Measurements from ENCODE around the gene NHS. TPM values are rescaled to one million over a fixed set of nuclear protein-coding genes. Genes with fewer than 3 reads are reported as not detected.

Gene NHS
- total and polyA plus RNA-seq, 2 of the 13 experiments (the other 11 are each of a cell fraction or from before 2014, with no cell fraction given), result 0.02 TPM; not detected in 1

DNA sequence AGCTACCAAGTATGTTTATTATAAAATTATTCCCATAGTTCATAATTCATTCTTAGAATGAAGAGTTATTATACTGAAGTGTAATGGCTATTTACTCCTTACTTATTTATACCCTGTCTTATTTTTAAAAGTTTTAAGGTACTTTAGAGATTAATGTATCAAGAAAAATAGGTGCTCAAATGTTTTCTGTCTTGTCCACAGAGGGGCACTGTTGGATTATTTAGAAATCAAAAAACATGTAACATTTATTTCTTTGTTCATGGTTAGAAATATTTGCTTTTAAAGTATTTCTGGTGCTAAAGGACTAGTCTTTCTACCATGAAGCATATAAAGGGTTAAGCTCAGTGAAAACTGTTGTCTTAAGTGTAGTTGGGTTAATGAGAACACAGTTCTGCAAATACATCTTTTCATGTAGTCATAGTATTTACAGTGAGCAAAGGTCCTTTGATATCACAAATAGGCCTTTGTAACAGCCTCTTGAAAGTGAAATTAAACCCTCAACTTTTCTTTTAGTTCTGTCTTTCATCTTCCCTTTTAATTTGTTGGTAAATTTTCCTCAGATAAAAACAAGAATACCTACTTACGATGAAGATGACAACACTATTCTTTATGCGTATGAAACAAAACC lies 370.0 kb downstream of the NHS start (continued):
- TF ChIP-seq, protein P1, sequence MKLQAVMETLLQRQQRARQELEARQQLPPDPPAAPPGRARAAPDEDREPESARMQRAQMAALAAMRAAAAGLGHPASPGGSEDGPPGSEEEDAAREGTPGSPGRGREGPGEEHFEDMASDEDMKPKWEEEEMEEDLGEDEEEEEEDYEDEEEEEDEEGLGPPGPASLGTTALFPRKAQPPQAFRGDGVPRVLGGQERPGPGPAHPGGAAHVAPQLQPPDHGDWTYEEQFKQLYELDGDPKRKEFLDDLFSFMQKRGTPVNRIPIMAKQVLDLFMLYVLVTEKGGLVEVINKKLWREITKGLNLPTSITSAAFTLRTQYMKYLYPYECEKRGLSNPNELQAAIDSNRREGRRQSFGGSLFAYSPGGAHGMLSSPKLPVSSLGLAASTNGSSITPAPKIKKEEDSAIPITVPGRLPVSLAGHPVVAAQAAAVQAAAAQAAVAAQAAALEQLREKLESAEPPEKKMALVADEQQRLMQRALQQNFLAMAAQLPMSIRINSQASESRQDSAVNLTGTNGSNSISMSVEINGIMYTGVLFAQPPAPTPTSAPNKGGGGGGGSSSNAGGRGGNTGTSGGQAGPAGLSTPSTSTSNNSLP (IDR thresholded peaks at IDR 0.05; ENCODE audit: low read depth, low read length), result peak; percentile 67
- peak; percentile 80 for TF ChIP-seq GATAD2A (CRISPR knock-in tag; IDR thresholded peaks at IDR 0.05)
- no peak for TF ChIP-seq HOXA7 (CRISPR knock-in tag; IDR thresholded peaks at IDR 0.05)
- no peak for TF ChIP-seq ZNF678 (CRISPR knock-in tag; IDR thresholded peaks at IDR 0.05)
- TF ChIP-seq BORCS8-MEF2B (CRISPR knock-in tag; IDR thresholded peaks at IDR 0.05), result no peak
- TF ChIP-seq SPEN (CRISPR knock-in tag; IDR thresholded peaks at IDR 0.05; ENCODE audit: low read depth), result no peak
- no peak for TF ChIP-seq DNMT1 (CRISPR knock-in tag; IDR thresholded peaks at IDR 0.05)
- no peak for TF ChIP-seq GRHL1 (CRISPR knock-in tag; conservative IDR thresholded peaks at IDR 0.05)
- no peak for TF ChIP-seq ADNP (CRISPR knock-in tag; IDR thresholded peaks at IDR 0.05)
- TF ChIP-seq, protein P2, sequence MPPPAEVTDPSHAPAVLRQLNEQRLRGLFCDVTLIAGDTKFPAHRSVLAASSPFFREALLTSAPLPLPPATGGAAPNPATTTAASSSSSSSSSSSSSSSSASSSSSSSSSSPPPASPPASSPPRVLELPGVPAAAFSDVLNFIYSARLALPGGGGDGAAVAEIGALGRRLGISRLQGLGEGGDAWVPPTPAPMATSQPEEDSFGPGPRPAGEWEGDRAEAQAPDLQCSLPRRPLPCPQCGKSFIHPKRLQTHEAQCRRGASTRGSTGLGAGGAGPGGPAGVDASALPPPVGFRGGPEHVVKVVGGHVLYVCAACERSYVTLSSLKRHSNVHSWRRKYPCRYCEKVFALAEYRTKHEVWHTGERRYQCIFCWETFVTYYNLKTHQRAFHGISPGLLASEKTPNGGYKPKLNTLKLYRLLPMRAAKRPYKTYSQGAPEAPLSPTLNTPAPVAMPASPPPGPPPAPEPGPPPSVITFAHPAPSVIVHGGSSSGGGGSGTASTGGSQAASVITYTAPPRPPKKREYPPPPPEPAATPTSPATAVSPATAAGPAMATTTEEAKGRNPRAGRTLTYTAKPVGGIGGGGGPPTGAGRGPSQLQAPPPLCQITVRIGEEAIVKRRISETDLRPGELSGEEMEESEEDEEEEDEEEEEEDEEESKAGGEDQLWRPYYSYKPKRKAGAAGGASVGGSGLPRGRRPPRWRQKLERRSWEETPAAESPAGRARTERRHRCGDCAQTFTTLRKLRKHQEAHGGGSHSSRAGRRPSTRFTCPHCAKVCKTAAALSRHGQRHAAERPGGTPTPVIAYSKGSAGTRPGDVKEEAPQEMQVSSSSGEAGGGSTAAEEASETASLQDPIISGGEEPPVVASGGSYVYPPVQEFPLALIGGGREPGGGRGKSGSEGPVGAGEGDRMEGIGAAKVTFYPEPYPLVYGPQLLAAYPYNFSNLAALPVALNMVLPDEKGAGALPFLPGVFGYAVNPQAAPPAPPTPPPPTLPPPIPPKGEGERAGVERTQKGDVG (CRISPR knock-in tag; IDR thresholded peaks at IDR 0.05; ENCODE audit: borderline replicate concordance), result no peak
- peak; percentile 67 for TF ChIP-seq FOXA3 (CRISPR knock-in tag; IDR thresholded peaks at IDR 0.05)
- no peak for TF ChIP-seq SNAPC2 (CRISPR knock-in tag; IDR thresholded peaks at IDR 0.05)
- TF ChIP-seq ZNF878 (CRISPR knock-in tag; IDR thresholded peaks at IDR 0.05), result no peak
- TF ChIP-seq PLRG1 (conservative IDR thresholded peaks at IDR 0.05), result no peak
- no peak for TF ChIP-seq ZNF644 (CRISPR knock-in tag; IDR thresholded peaks at IDR 0.05; ENCODE audit: low read depth)
- TF ChIP-seq AHDC1 (CRISPR knock-in tag; IDR thresholded peaks at IDR 0.05; ENCODE audit: borderline replicate concordance), result peak; percentile 21; the same call in 1 of the 2 replicates
- no peak for TF ChIP-seq ZNF709 (CRISPR knock-in tag; IDR thresholded peaks at IDR 0.05)
- no peak for TF ChIP-seq ELF3 (CRISPR knock-in tag; IDR thresholded peaks at IDR 0.05)
- TF ChIP-seq ZFP62 (CRISPR knock-in tag; IDR thresholded peaks at IDR 0.05), result no peak
- TF ChIP-seq IKZF1 (IDR thresholded peaks at IDR 0.05), result no peak
